ENCODE data around the gene SUSD1. TPM values are rescaled to one million over a fixed set of nuclear protein-coding genes. Genes with fewer than 3 reads are reported as not detected.

SUSD1 gene
- total and polyA plus RNA-seq, 7 donors, result 0.42 to 3.4 (median 1.7) TPM

GRCh38 chr9:112002847-112003457, 172.1 kb downstream of the SUSD1 start:
- Histone ChIP-seq H3K4me1 (no peaks in the 10 kb centered on the region), H3K27ac (no peak overlapping the region), H3K36me3 (ENCODE audit: insufficient read depth in 1 of 2, low read depth in 1 of 2) (no peaks in the 10 kb centered on the region), H3K9me3 (no peaks in the 10 kb centered on the region), H3K4me3 (no peak overlapping the region), H3K27me3 (ENCODE audit: insufficient read depth in 3 of 3, low read length in 2 of 3) (no peaks in the 10 kb centered on the region)
- ATAC-seq, result no peak
- no peak for TF ChIP-seq CTCF (IDR thresholded peaks at IDR 0.05)
- 72 to 86% (median 75%) methylated on average over 11 of the region's 11 CpGs for WGBS, 3 donors
- no peak for DNase-seq
- intact Hi-C loops (cut with DNase I), result no loop called here

- intact Hi-C loops (cut with DNase I), result no loop called here
- H3K4me3 ChIP-seq, result no peak overlapping the region
- ATAC-seq (no peak), DNase-seq (no peak)
- WGBS, 3 donors, result 78 to 83% (median 79%) methylated on average over 11 of the region's 11 CpGs
- H3K27me3 ChIP-seq (ENCODE audit: insufficient read depth in 3 of 3, low read length in 2 of 3), result no peaks in the 10 kb centered on the region
- no peaks in the 10 kb centered on the region for H3K4me1 ChIP-seq
- H3K9me3 ChIP-seq, result no peaks in the 10 kb centered on the region
- H3K27ac ChIP-seq, result no peak overlapping the region
- no peaks in the 10 kb centered on the region for H3K36me3 ChIP-seq (ENCODE audit: insufficient read depth in 1 of 2, low read depth in 1 of 2)
- TF ChIP-seq CTCF (IDR thresholded peaks at IDR 0.05), result no peak
Measured at GRCh38 chr9:112002131-112002846, 172.8 kb downstream of the SUSD1 start.

- Histone ChIP-seq H3K36me3 (ENCODE audit: insufficient read depth in 1 of 2, low read depth in 1 of 2) (no peaks in the 10 kb centered on the region), H3K9me3 (no peaks in the 10 kb centered on the region), H3K27ac (no peak overlapping the region), H3K27me3 (ENCODE audit: insufficient read depth in 3 of 3, low read length in 2 of 3) (no peaks in the 10 kb centered on the region), H3K4me1 (no peaks in the 10 kb centered on the region), H3K4me3 (no peak overlapping the region)
- 91 to 94% (median 92%) methylated on average over 3 of the region's 3 CpGs for WGBS, 3 donors
- intact Hi-C loops (cut with DNase I), result no loop called here
- TF ChIP-seq CTCF (IDR thresholded peaks at IDR 0.05), result no peak
- no peak for DNase-seq
- no peak for ATAC-seq
Measured at GRCh38 chr9:112000743-112001142, 174.4 kb downstream of the SUSD1 start.

- Histone ChIP-seq H3K36me3 (ENCODE audit: insufficient read depth in 1 of 2, low read depth in 1 of 2) (no peaks in the 10 kb centered on the region), H3K9me3 (no peaks in the 10 kb centered on the region), H3K4me1 (no peaks in the 10 kb centered on the region), H3K27ac (no peak overlapping the region), H3K27me3 (ENCODE audit: insufficient read depth in 3 of 3, low read length in 2 of 3) (no peaks in the 10 kb centered on the region), H3K4me3 (no peak overlapping the region)
- 60 to 73% (median 60%) methylated on average over 3 of the region's 3 CpGs for WGBS, 3 donors
- ATAC-seq (peak in 2 of 4 donors; percentile 35 to 76), DNase-seq (no peak)
- intact Hi-C loops (cut with DNase I), result no loop called here
- no peak for TF ChIP-seq CTCF (IDR thresholded peaks at IDR 0.05)
Measured at GRCh38 chr9:111999319-111999718, 175.8 kb downstream of the SUSD1 start.
